ENCODE data around the gene PKP4. TPM values are rescaled to one million over a fixed set of nuclear protein-coding genes. Genes with fewer than 3 reads are reported as not detected.

PKP4 gene
- total RNA-seq, 1 donor from 2014 or later, result 41.6 TPM

DNA sequence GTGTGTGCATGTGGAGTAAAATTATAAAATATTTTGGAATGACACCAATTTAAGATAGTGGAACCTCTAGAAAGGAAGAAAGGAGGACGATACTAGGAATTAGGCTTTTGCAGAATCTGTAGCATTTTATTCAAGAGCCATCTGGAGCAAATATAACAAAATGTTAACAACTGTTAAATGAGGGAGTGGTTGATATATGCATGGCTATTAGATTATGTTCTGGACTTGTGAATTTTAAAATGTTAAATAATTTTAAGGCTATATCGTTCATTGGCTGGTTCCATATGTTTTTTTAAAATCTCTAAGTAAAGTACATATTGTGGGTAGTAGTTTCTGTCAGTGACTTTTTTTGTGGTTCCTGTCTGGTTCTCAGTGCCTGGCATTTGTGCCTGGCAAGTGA is 123.2 kb downstream of the PKP4 start:
- H3K36me3 ChIP-seq (ENCODE audit: control insufficient read depth, insufficient read depth, low read length), result peaks cover 5% of the 10 kb centered on the region
- TF ChIP-seq, protein P1, sequence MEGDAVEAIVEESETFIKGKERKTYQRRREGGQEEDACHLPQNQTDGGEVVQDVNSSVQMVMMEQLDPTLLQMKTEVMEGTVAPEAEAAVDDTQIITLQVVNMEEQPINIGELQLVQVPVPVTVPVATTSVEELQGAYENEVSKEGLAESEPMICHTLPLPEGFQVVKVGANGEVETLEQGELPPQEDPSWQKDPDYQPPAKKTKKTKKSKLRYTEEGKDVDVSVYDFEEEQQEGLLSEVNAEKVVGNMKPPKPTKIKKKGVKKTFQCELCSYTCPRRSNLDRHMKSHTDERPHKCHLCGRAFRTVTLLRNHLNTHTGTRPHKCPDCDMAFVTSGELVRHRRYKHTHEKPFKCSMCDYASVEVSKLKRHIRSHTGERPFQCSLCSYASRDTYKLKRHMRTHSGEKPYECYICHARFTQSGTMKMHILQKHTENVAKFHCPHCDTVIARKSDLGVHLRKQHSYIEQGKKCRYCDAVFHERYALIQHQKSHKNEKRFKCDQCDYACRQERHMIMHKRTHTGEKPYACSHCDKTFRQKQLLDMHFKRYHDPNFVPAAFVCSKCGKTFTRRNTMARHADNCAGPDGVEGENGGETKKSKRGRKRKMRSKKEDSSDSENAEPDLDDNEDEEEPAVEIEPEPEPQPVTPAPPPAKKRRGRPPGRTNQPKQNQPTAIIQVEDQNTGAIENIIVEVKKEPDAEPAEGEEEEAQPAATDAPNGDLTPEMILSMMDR (IDR thresholded peaks at IDR 0.05; ENCODE audit: insufficient read depth, low read length, severe bottlenecking), result no peak
- no peaks in the 10 kb centered on the region for H3K27me3 ChIP-seq (ENCODE audit: control insufficient read depth, insufficient read depth, low read length)
- no peak overlapping the region for H3K4me3 ChIP-seq (ENCODE audit: low read depth, low read length)
- FAIRE-seq (no peak), DNase-seq (ENCODE audit: low read depth) (no peak)

DNA sequence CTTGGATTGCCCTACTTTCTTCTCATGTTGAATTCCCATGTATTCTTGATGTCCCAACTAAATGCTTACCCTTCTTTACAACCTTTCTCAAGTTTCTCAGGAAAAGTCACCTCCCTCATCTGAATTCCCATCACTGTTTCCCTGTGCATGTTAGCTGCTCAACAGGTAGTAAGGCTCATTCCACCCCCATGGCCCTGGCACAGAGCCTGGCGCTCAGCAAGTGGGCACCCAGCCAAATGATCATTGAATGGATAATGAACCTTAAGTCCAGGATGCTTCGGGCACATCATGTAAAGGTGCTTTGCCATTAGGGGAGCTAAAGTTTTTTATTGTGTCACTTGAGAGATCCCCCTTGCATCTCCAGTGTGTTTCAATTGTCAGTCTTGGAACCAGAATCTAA is 124.0 kb downstream of the PKP4 start:
- FAIRE-seq (peak; percentile 70), DNase-seq (ENCODE audit: low read depth) (no peak)
- TF ChIP-seq, protein P1 (IDR thresholded peaks at IDR 0.05; ENCODE audit: insufficient read depth, low read length, severe bottlenecking), result no peak

DNA sequence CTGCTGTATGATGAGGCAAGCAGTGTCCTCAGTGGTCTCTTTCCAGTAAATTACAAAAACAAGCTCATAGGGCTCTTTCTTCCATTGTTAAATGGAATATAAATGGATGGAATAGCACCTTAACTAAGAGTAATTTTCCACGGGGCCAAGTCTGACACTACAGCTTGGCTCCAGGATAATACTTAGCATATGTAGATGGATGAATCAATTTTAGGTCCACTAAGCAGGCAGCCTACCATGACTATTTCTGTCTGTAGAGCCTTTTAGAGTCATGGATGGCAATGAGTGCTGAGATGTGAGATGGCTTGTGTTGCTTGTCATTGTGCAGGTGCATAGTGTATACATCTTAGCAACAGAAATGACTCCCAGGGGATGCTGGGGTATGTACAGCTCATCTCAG is 125.9 kb downstream of the PKP4 start:
- H3K36me3 ChIP-seq (ENCODE audit: control insufficient read depth, insufficient read depth, low read length), result peaks cover 3% of the 10 kb centered on the region
- TF ChIP-seq, protein P1 (IDR thresholded peaks at IDR 0.05; ENCODE audit: insufficient read depth, low read length, severe bottlenecking), result no peak
- DNase-seq (ENCODE audit: low read depth) (no peak), FAIRE-seq (no peak)
- H3K27me3 ChIP-seq (ENCODE audit: control insufficient read depth, insufficient read depth, low read length), result no peaks in the 10 kb centered on the region
- H3K4me3 ChIP-seq (ENCODE audit: low read depth, low read length), result no peak overlapping the region

More for the DNA sequence above, 124.0 kb downstream of the PKP4 start:
- no peaks in the 10 kb centered on the region for H3K27me3 ChIP-seq (ENCODE audit: control insufficient read depth, insufficient read depth, low read length)
- no peak overlapping the region for H3K4me3 ChIP-seq (ENCODE audit: low read depth, low read length)
- peaks cover 5% of the 10 kb centered on the region for H3K36me3 ChIP-seq (ENCODE audit: control insufficient read depth, insufficient read depth, low read length)

GRCh38 chr2:158583923-158584322 is 127.2 kb downstream of the PKP4 start:
- no peak for DNase-seq (ENCODE audit: low read depth)
- H3K4me3 ChIP-seq (ENCODE audit: low read depth, low read length), result no peak overlapping the region
- no peak for FAIRE-seq
- H3K27me3 ChIP-seq (ENCODE audit: control insufficient read depth, insufficient read depth, low read length), result no peaks in the 10 kb centered on the region
- H3K36me3 ChIP-seq (ENCODE audit: control insufficient read depth, insufficient read depth, low read length), result peaks cover 3% of the 10 kb centered on the region
- TF ChIP-seq, protein P1 (IDR thresholded peaks at IDR 0.05; ENCODE audit: insufficient read depth, low read length, severe bottlenecking), result no peak

DNA sequence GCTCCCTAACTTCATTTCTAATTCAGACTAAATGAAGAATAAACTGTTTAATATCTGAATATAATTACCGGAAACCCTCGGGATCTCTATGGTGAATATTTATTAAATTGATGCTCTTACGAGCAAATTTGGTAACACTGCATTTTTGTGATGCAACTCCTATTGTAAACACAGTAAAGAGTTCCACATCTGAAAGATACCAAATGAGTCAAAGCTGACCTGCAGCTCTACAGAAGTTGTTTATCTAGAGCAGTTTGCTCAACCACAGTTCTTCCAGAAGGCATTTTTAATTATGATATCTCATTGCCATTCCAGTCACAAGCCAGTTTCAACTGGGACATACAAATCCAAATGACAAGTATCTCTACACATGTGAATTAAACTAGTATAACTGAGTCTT is 129.7 kb downstream of the PKP4 start:
- no peak overlapping the region for H3K4me3 ChIP-seq (ENCODE audit: low read depth, low read length)
- peak; percentile 84 for DNase-seq (ENCODE audit: low read depth)
- FAIRE-seq, result no peak
- TF ChIP-seq, protein P1 (IDR thresholded peaks at IDR 0.05; ENCODE audit: insufficient read depth, low read length, severe bottlenecking), result no peak
- H3K36me3 ChIP-seq (ENCODE audit: control insufficient read depth, insufficient read depth, low read length), result peaks cover 3% of the 10 kb centered on the region
- no peaks in the 10 kb centered on the region for H3K27me3 ChIP-seq (ENCODE audit: control insufficient read depth, insufficient read depth, low read length)

- no peak overlapping the region for H3K4me3 ChIP-seq (ENCODE audit: low read depth, low read length)
- DNase-seq (ENCODE audit: low read depth) (no peak), FAIRE-seq (no peak)
- TF ChIP-seq, protein P1 (IDR thresholded peaks at IDR 0.05; ENCODE audit: insufficient read depth, low read length, severe bottlenecking), result no peak
- H3K36me3 ChIP-seq (ENCODE audit: control insufficient read depth, insufficient read depth, low read length), result no peaks in the 10 kb centered on the region
- no peaks in the 10 kb centered on the region for H3K27me3 ChIP-seq (ENCODE audit: control insufficient read depth, insufficient read depth, low read length)
Observed at GRCh38 chr2:158589303-158589702, 132.6 kb downstream of the PKP4 start.

All from bronchial epithelial cell (primary cell).